Hepatocyte (in vitro differentiated cells): ENCODE results near the gene STON1.

Source experiments
- EZH2phosphoT487 ChIP-seq: fragments of 200-600 bp; sonication (generic); IDR thresholded peaks from one replicate; pipeline ENCODE4 v1.6.1; 2018; ENCODE audit warnings: antibody characterized with exemption, mild to moderate bottlenecking, low read depth, moderate library complexity; ENCODE audit not compliant: unreplicated experiment, severe bottlenecking
- TF ChIP-seq, protein P1 (sequence below): fragments of 200-600 bp; sonication (generic); IDR thresholded peaks from 2 replicates; pipeline ENCODE4 v1.5.1; 2016; ENCODE audit warnings: antibody characterized with exemption, mild to moderate bottlenecking; ENCODE audit not compliant: poor library complexity

DNA sequence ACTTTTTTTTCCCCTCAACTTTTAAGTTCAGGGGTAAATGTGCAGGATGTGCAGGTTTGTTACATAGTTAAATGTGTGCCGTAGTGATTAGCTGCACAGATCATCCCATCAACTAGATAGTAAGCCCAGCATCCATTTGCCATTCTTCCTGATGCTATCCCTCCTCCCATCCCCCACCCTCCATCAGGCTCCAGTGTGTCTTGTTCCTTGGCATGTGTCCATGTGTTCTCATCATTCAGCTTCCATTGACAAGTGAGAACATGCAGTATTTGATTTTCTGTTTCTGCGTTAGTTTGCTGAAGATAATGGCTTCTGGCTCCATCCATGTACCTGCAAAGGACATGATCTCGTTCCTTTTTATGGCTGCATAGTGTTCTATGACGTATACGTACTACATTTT is 47.2 kb upstream of the STON1 start:
- TF ChIP-seq EZH2phosphoT487, result no peak
- TF ChIP-seq, protein P1, sequence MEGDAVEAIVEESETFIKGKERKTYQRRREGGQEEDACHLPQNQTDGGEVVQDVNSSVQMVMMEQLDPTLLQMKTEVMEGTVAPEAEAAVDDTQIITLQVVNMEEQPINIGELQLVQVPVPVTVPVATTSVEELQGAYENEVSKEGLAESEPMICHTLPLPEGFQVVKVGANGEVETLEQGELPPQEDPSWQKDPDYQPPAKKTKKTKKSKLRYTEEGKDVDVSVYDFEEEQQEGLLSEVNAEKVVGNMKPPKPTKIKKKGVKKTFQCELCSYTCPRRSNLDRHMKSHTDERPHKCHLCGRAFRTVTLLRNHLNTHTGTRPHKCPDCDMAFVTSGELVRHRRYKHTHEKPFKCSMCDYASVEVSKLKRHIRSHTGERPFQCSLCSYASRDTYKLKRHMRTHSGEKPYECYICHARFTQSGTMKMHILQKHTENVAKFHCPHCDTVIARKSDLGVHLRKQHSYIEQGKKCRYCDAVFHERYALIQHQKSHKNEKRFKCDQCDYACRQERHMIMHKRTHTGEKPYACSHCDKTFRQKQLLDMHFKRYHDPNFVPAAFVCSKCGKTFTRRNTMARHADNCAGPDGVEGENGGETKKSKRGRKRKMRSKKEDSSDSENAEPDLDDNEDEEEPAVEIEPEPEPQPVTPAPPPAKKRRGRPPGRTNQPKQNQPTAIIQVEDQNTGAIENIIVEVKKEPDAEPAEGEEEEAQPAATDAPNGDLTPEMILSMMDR, result no peak
